Gastrocnemius medialis (tissue), 4 donors: ENCODE measurements around the gene HOXA3.

Experiments
- CTCF ChIP-seq, 5 experiments: fragments of 450-650 bp in 3 of 5; fragments of 200-600 bp in 2 of 5; sonication (generic) in 2 of 5; IDR thresholded peaks in 4 of 5; conservative IDR thresholded peaks in 1 of 5; 1 replicate in 4 of 5; 2 replicates in 1 of 5; pipeline ENCODE4 v1.5.1; 2016 to 2019; ENCODE audit warnings: antibody characterized with exemption in 5 of 5, mild to moderate bottlenecking in 3 of 5, moderate library complexity in 3 of 5
- POLR2A ChIP-seq, 2 donors: fragments of 450-650 bp; IDR thresholded peaks; one replicate each; pipeline ENCODE4 v1.6.1; 2017; ENCODE audit warnings: antibody characterized with exemption in 2 of 2, mild to moderate bottlenecking in 2 of 2, moderate library complexity in 2 of 2

GRCh38 chr7:27151931-27152815, at the start of gene HOXA3:
- TF ChIP-seq CTCF (IDR thresholded peaks at IDR 0.05 in 4 of 5, conservative IDR thresholded peaks at IDR 0.05 in 1 of 5) (no peak), POLR2A (IDR thresholded peaks at IDR 0.05) (peak; percentile 15 to 39)
